Mesenchymal stem cell (in vitro differentiated cells and primary cell): ENCODE measurements around the gene ULK4.

Experiments used
- DNase-seq: peaks from one replicate; pipeline ENCODE4 v3.0.0-alpha.2; 2013
- H2AFZ ChIP-seq: one replicate; pipeline ENCODE4 v1.6.1; 2013; ENCODE audit warnings: low read depth, mild to moderate bottlenecking, control low read depth, inconsistent platforms, low read length, moderate library complexity
- H2AK5ac ChIP-seq: 2 replicates; pipeline ENCODE4 v1.6.1; 2013; ENCODE audit warnings: low read length, moderate library complexity, mild to moderate bottlenecking, inconsistent platforms; ENCODE audit not compliant: severe bottlenecking
- H2BK120ac ChIP-seq: one replicate; pipeline ENCODE4 v1.6.1; 2013; ENCODE audit warnings: low read depth, mild to moderate bottlenecking, inconsistent platforms, low read length, moderate library complexity
- H2BK12ac ChIP-seq, 2 experiments: one replicate each; pipeline ENCODE4 v1.6.1; 2013; ENCODE audit warnings: inconsistent platforms in 2 of 2, low read length in 2 of 2, mild to moderate bottlenecking in 2 of 2, moderate library complexity in 2 of 2, control low read depth in 1 of 2
- H2BK15ac ChIP-seq: one replicate; pipeline ENCODE4 v1.6.1; 2013; ENCODE audit warnings: mild to moderate bottlenecking, low read depth, inconsistent platforms; ENCODE audit not compliant: poor library complexity, severe bottlenecking
- H2BK5ac ChIP-seq: 2 replicates; pipeline ENCODE4 v1.6.1; 2013; ENCODE audit warnings: low read depth, mild to moderate bottlenecking, low read length, control low read depth, inconsistent platforms; ENCODE audit not compliant: poor library complexity, severe bottlenecking
- H3K14ac ChIP-seq, 2 experiments: one replicate each; pipeline ENCODE4 v1.6.1; 2013; ENCODE audit warnings: inconsistent platforms in 2 of 2, low read length in 2 of 2, control low read depth in 1 of 2, mild to moderate bottlenecking in 1 of 2, moderate library complexity in 1 of 2
- H3K18ac ChIP-seq, 2 experiments: one replicate each; pipeline ENCODE4 v1.6.1; 2013; ENCODE audit warnings: inconsistent platforms in 2 of 2, low read length in 2 of 2, control low read depth in 1 of 2, low read depth in 1 of 2, mild to moderate bottlenecking in 1 of 2
- H3K23ac ChIP-seq, 2 experiments: one replicate each; pipeline ENCODE4 v1.6.1; 2013; ENCODE audit warnings: inconsistent platforms in 2 of 2, low read length in 2 of 2, mild to moderate bottlenecking in 2 of 2, moderate library complexity in 2 of 2, control low read depth in 1 of 2
- H3K27ac ChIP-seq: 2 replicates; pipeline ENCODE4 v1.5.1; 2013; ENCODE audit warnings: mild to moderate bottlenecking, moderate library complexity, low read length, control low read depth, inconsistent platforms; ENCODE audit not compliant: poor library complexity, severe bottlenecking
- H3K27me3 ChIP-seq, 2 experiments: 2 replicates each; pipeline versions ENCODE4 v1.6.1 to v1.7.0; 2013; ENCODE audit warnings: low read length in 2 of 2, mild to moderate bottlenecking in 2 of 2, moderate library complexity in 2 of 2, control low read depth in 1 of 2, inconsistent platforms in 1 of 2; ENCODE audit not compliant: control insufficient read depth in 1 of 2, insufficient read depth in 1 of 2
- H3K36me3 ChIP-seq, 2 experiments: 2 replicates each; pipeline versions ENCODE4 v1.6.1 to v1.7.0; 2013; ENCODE audit warnings: low read length in 2 of 2, control low read depth in 1 of 2, inconsistent platforms in 1 of 2, low read depth in 1 of 2, mild to moderate bottlenecking in 1 of 2; ENCODE audit not compliant: insufficient read depth in 2 of 2, control insufficient read depth in 1 of 2
- H3K4ac ChIP-seq, 2 experiments: one replicate each; pipeline ENCODE4 v1.6.1; 2013; ENCODE audit warnings: inconsistent platforms in 2 of 2, low read length in 2 of 2, mild to moderate bottlenecking in 2 of 2, moderate library complexity in 2 of 2, control low read depth in 1 of 2, low read depth in 1 of 2
- H3K4me1 ChIP-seq: 2 replicates; pipeline ENCODE4 v1.6.1; 2013; ENCODE audit warnings: low read depth, low read length, control low read depth; ENCODE audit not compliant: control insufficient read depth, insufficient read depth
- H3K4me2 ChIP-seq: 2 replicates; pipeline ENCODE4 v1.6.1; 2013; ENCODE audit warnings: low read length, mild to moderate bottlenecking, inconsistent platforms; ENCODE audit not compliant: poor library complexity, severe bottlenecking
- H3K4me3 ChIP-seq, 2 experiments: 2 replicates each; pipeline versions ENCODE4 v1.5.1 to v1.7.0; 2013; ENCODE audit warnings: low read length in 2 of 2, mild to moderate bottlenecking in 2 of 2, control low read depth in 1 of 2, low read depth in 1 of 2; ENCODE audit not compliant: insufficient read depth in 1 of 2
- H3K79me1 ChIP-seq: replicated peaks from 2 replicates; pipeline ENCODE4 v1.6.1; 2013; ENCODE audit warnings: mild to moderate bottlenecking, control low read depth, low read length, inconsistent platforms; ENCODE audit not compliant: poor library complexity, severe bottlenecking
- H3K9ac ChIP-seq: 2 replicates; pipeline ENCODE4 v1.7.0; 2013; ENCODE audit warnings: mild to moderate bottlenecking, low read length, moderate library complexity
- H3K9me3 ChIP-seq: 2 replicates; pipeline ENCODE4 v1.7.0; 2013; ENCODE audit warnings: mild to moderate bottlenecking, low read length; ENCODE audit not compliant: control insufficient read depth
- H4K8ac ChIP-seq: one replicate; pipeline ENCODE4 v1.6.1; 2013; ENCODE audit warnings: inconsistent platforms, mild to moderate bottlenecking, low read length, moderate library complexity
- H4K91ac ChIP-seq: one replicate; pipeline ENCODE4 v1.6.1; 2013; ENCODE audit warnings: mild to moderate bottlenecking, low read length, inconsistent platforms
- WGBS: methylation state at CpG from one replicate; pipeline ENCODE4 v1.1.7; 2013; ENCODE audit warnings: mixed read lengths; 5-methylcytosine and 5-hydroxymethylcytosine counted together

ULK4 gene

GRCh38 chr3:41975416-41976103 is 13.7 kb upstream of the ULK4 start:
- no peaks in the 10 kb centered on the region for H3K27me3 ChIP-seq
- no peak overlapping the region for H3K23ac ChIP-seq
- H3K18ac ChIP-seq = no peak overlapping the region
- no peak overlapping the region for H4K8ac ChIP-seq
- H2BK120ac ChIP-seq = no peak overlapping the region
- no peaks in the 10 kb centered on the region for H3K79me1 ChIP-seq
- no peak overlapping the region for H3K14ac ChIP-seq
- H2AK5ac ChIP-seq = no peak overlapping the region
- no peak overlapping the region for H3K4ac ChIP-seq
- no peaks in the 10 kb centered on the region for H3K4me1 ChIP-seq
- H2BK12ac ChIP-seq = no peak overlapping the region
- H3K36me3 ChIP-seq = no peaks in the 10 kb centered on the region
- no peak for DNase-seq
- no peak overlapping the region for H3K27ac ChIP-seq
- H2BK15ac ChIP-seq = no peak overlapping the region
- H4K91ac ChIP-seq = no peak overlapping the region
- no peak overlapping the region for H3K4me3 ChIP-seq
- WGBS = 96% methylated on average over 5 of the region's 6 CpGs
- no peak overlapping the region for H2BK5ac ChIP-seq
- H3K4me2 ChIP-seq = no peak overlapping the region
- peak overlapping the region; percentile 43 for H3K9ac ChIP-seq
- no peak overlapping the region for H2AFZ ChIP-seq
- H3K9me3 ChIP-seq = no peaks in the 10 kb centered on the region

- Histone ChIP-seq H3K4me3 (no peak overlapping the region), H3K27ac (no peak overlapping the region), H2BK15ac (no peak overlapping the region), H3K14ac (no peak overlapping the region), H3K18ac (no peak overlapping the region), H3K4ac (no peak overlapping the region), H4K8ac (no peak overlapping the region), H3K79me1 (no peaks in the 10 kb centered on the region), H4K91ac (no peak overlapping the region), H2BK5ac (no peak overlapping the region), H3K4me2 (no peak overlapping the region), H2AK5ac (no peak overlapping the region), H3K36me3 (no peaks in the 10 kb centered on the region), H3K9ac (no peak overlapping the region), H3K27me3 (no peaks in the 10 kb centered on the region), H2BK120ac (no peak overlapping the region), H3K23ac (no peak overlapping the region), H3K9me3 (no peaks in the 10 kb centered on the region), H2BK12ac (no peak overlapping the region), H2AFZ (no peak overlapping the region), H3K4me1 (no peaks in the 10 kb centered on the region)
- 87% methylated on average over 2 of the region's 2 CpGs for WGBS
- DNase-seq = no peak
Measured at GRCh38 chr3:41974223-41974622, 12.3 kb upstream of the ULK4 start.

- Histone ChIP-seq H3K14ac (no peak overlapping the region), H3K18ac (no peak overlapping the region), H3K4me1 (no peaks in the 10 kb centered on the region), H2BK15ac (no peak overlapping the region), H2AFZ (no peak overlapping the region), H3K9ac (no peak overlapping the region), H2AK5ac (no peak overlapping the region), H3K23ac (no peak overlapping the region), H2BK120ac (no peak overlapping the region), H3K9me3 (no peaks in the 10 kb centered on the region), H3K4me2 (no peak overlapping the region), H4K8ac (no peak overlapping the region), H3K4me3 (no peak overlapping the region), H3K36me3 (no peaks in the 10 kb centered on the region), H4K91ac (no peak overlapping the region), H2BK5ac (no peak overlapping the region), H2BK12ac (no peak overlapping the region), H3K27me3 (no peaks in the 10 kb centered on the region), H3K27ac (no peak overlapping the region), H3K4ac (no peak overlapping the region), H3K79me1 (no peaks in the 10 kb centered on the region)
- 86% methylated on average over 5 of the region's 5 CpGs for WGBS
- DNase-seq = no peak
Measured at GRCh38 chr3:41972802-41973201, 10.9 kb upstream of the ULK4 start.

- Histone ChIP-seq H3K9ac (no peak overlapping the region), H4K91ac (no peak overlapping the region), H3K36me3 (no peaks in the 10 kb centered on the region), H2BK120ac (no peak overlapping the region), H2AFZ (no peak overlapping the region), H3K18ac (no peak overlapping the region), H3K4me3 (no peak overlapping the region), H3K4ac (no peak overlapping the region), H3K9me3 (no peaks in the 10 kb centered on the region), H3K27ac (no peak overlapping the region), H3K14ac (no peak overlapping the region), H2BK5ac (no peak overlapping the region), H3K4me1 (no peaks in the 10 kb centered on the region), H3K4me2 (no peak overlapping the region), H2BK12ac (no peak overlapping the region), H2BK15ac (no peak overlapping the region), H3K23ac (no peak overlapping the region), H3K79me1 (no peaks in the 10 kb centered on the region), H2AK5ac (no peak overlapping the region), H4K8ac (no peak overlapping the region), H3K27me3 (no peaks in the 10 kb centered on the region)
- 89% methylated on average over 6 of the region's 6 CpGs for WGBS
- no peak for DNase-seq
Measured at GRCh38 chr3:41966206-41966605, 4.3 kb upstream of the ULK4 start.
